GM12878 (cell line): ENCODE results near the gene SPRR5. TPM values are rescaled to one million over a fixed set of nuclear protein-coding genes. Genes with fewer than 3 reads are reported as not detected.

ENCODE experiments used
- ATAC-seq: fragments of 200-7000 bp; cut with Tn5 transposase; 3 replicates; pipeline ENCODE4 v1.9.1; 2020; ENCODE audit warnings: mild to moderate bottlenecking, moderate library complexity
- BruUV-seq: library from RNA; stranded (reverse); fragments of 400-500 nt; replicated peaks from 2 replicates; lab custom pipeline; 2021; lab: Mats Ljungman, UMichigan
- CTCF ChIA-PET: fragments of 300-600 bp; sonication (Branson Sonifier 250); formaldehyde crosslinking; extraction: SDS; loops from one replicate; lab custom pipeline; 2021; ENCODE audit warnings: inconsistent platforms; lab: Yijun Ruan, JAX
- POLR2A ChIA-PET: fragments of 350-600 bp; formaldehyde crosslinking; extraction: SDS; loops from one replicate; lab custom pipeline; 2021; ENCODE audit warnings: inconsistent platforms; lab: Charles Lee
- RAD21 ChIA-PET: fragments of 300-600 bp; sonication (Branson Sonifier 250); formaldehyde crosslinking; loops from one replicate; lab custom pipeline; 2023; ENCODE audit warnings: antibody characterized with exemption; ENCODE audit not compliant: unreplicated experiment; lab: Charles Lee
- SMC1A ChIA-PET: fragments of 300-600 bp; sonication (Branson Sonifier 250); formaldehyde crosslinking; loops from one replicate; lab custom pipeline; 2023; ENCODE audit not compliant: unreplicated experiment, uncharacterized antibody; lab: Charles Lee
- DNase-seq: peaks from one replicate; pipeline ENCODE4 v3.0.0-alpha.2; 2011; ENCODE audit warnings: low read depth, low spot score
- FAIRE-seq: peaks from 3 replicates; lab custom pipeline; 2011; peaks lifted over from hg19 to GRCh38; lab: Jason Lieb, UNC
- H2AFZ ChIP-seq: 2 replicates; pipeline ENCODE4 v1.6.0; 2011; ENCODE audit warnings: low read depth, low read length, control low read depth; ENCODE audit not compliant: control insufficient read depth
- H3K27ac ChIP-seq: 2 replicates; pipeline ENCODE4 v1.5.1; 2011; ENCODE audit warnings: control low read depth; ENCODE audit not compliant: control insufficient read depth, insufficient read depth
- H3K27me3 ChIP-seq, 2 experiments: replicated peaks in 1 of 2; 2 replicates each; pipeline versions ENCODE4 v1.6.0 to v1.6.1; 2011; ENCODE audit warnings: low read length in 1 of 2; ENCODE audit not compliant: control insufficient read depth in 2 of 2, insufficient read depth in 2 of 2
- H3K36me3 ChIP-seq, 2 experiments: 2 replicates each; pipeline ENCODE4 v1.5.1; 2011; ENCODE audit warnings: low read length in 1 of 2; ENCODE audit not compliant: control insufficient read depth in 2 of 2, insufficient read depth in 2 of 2
- H3K4me1 ChIP-seq: 2 replicates; pipeline ENCODE4 v1.6.1; 2011; ENCODE audit warnings: mild to moderate bottlenecking, low read length, moderate library complexity, mixed read lengths; ENCODE audit not compliant: control insufficient read depth, insufficient read depth
- H3K4me2 ChIP-seq: 2 replicates; pipeline ENCODE4 v1.6.0; 2011; ENCODE audit warnings: control low read depth; ENCODE audit not compliant: control insufficient read depth, insufficient read depth
- H3K4me3 ChIP-seq: fragments of 200-600 bp; sonication (generic); 2 replicates; pipeline ENCODE4 v1.5.1; 2016
- H3K79me2 ChIP-seq: 2 replicates; pipeline ENCODE4 v1.6.0; 2011; ENCODE audit warnings: low read length; ENCODE audit not compliant: control insufficient read depth, insufficient read depth
- H3K9ac ChIP-seq: 2 replicates; pipeline ENCODE4 v1.8.0; 2011; ENCODE audit warnings: low read length, control low read depth, mixed read lengths; ENCODE audit not compliant: control insufficient read depth, insufficient read depth
- H3K9me3 ChIP-seq: replicated peaks from 3 replicates; pipeline ENCODE4 v1.5.1; 2011; ENCODE audit warnings: mild to moderate bottlenecking, low read length; ENCODE audit not compliant: control insufficient read depth, insufficient read depth
- H4K20me1 ChIP-seq: 2 replicates; pipeline ENCODE4 v1.6.0; 2011; ENCODE audit not compliant: control insufficient read depth, insufficient read depth
- CHD4 ChIP-seq: fragments of 200-600 bp; sonication (generic); IDR thresholded peaks from 2 replicates; pipeline ENCODE4 v1.6.1; 2016; ENCODE audit warnings: mild to moderate bottlenecking
- HCFC1 ChIP-seq: fragments of 150-350 bp; IDR thresholded peaks from 2 replicates; pipeline ENCODE4 v1.6.1; 2014; ENCODE audit warnings: low read length
- HDAC6 ChIP-seq: fragments of 200-600 bp; sonication (generic); IDR thresholded peaks from one replicate; pipeline ENCODE4 v1.8.0; 2017; ENCODE audit warnings: antibody characterized with exemption; ENCODE audit not compliant: unreplicated experiment
- RBBP5 ChIP-seq: fragments of 200-600 bp; sonication (generic); conservative IDR thresholded peaks from 2 replicates; pipeline ENCODE4 v1.6.1; 2016
- RUNX3 ChIP-seq: IDR thresholded peaks from 2 replicates; pipeline ENCODE4 v1.6.1; 2012; ENCODE audit warnings: low read length, inconsistent platforms
- SPI1 ChIP-seq: IDR thresholded peaks from 2 replicates; pipeline ENCODE4 v1.6.1; 2011; ENCODE audit warnings: low read depth, mild to moderate bottlenecking, low read length, moderate library complexity, borderline replicate concordance; ENCODE audit not compliant: insufficient read depth
- TBL1XR1 ChIP-seq: IDR thresholded peaks from 2 replicates; pipeline ENCODE4 v1.6.1; 2012; ENCODE audit warnings: low read depth, low read length, improper control_type of control experiment
- ZNF622 ChIP-seq: fragments of 450-650 bp; IDR thresholded peaks from 2 replicates; pipeline ENCODE4 v1.6.1; 2017; ENCODE audit warnings: mild to moderate bottlenecking, inconsistent platforms
- WGBS: methylation state at CpG from one replicate; pipeline ENCODE4 v1.1.6; 2016; ENCODE audit warnings: low lambda C conversion rate; ENCODE audit not compliant: insufficient replicate concordance, insufficient coverage; ENCODE audit errors: missing lambda C conversion rate; 5-methylcytosine and 5-hydroxymethylcytosine counted together
- in situ Hi-C: fragments of 300-500 bp; cut with MboI; formaldehyde crosslinking; loops from 9 replicates; pipeline ENCODE4 v1.14.3; 2018; ENCODE audit warnings: mixed read lengths
- intact Hi-C: fragments of 100-400 bp; cut with micrococcal nuclease; formaldehyde crosslinking; loops from one replicate; pipeline ENCODE4 v1.14.2; 2022; ENCODE audit not compliant: unreplicated experiment
- polyA plus RNA-seq, 11 experiments: library from polyadenylated mRNA; depleted of rRNA in 4 of 11; unstranded in 6 of 11; stranded (reverse) in 5 of 11; fragments of >200 nt; fragmentation: Nextera tagmentation in 4 of 11; fragmentation: Illumina TruSeq in 1 of 11; extraction: Ambion mirVana in 4 of 11; extraction: Trizol in 1 of 11; gene quantifications; 1 replicate in 1 of 11; 2 replicates in 10 of 11; pipeline versions ENCODE4 v1.2.1 to v1.2.3, GENCODE V29; 2011 to 2016; ENCODE audit warnings: inconsistent platforms in 2 of 11, missing spikeins in 2 of 11, low read depth in 1 of 11
- total RNA-seq, 4 experiments: library from RNA; depleted of rRNA in 3 of 4; stranded (reverse); fragments of >200 nt in 3 of 4; fragmentation: Illumina TruSeq in 1 of 4; extraction: Trizol in 1 of 4; gene quantifications; 2 replicates each; pipeline versions ENCODE4 v1.2.1 to v1.2.3, GENCODE V29; 2013 to 2021
- TF ChIP-seq, protein P1 (sequence below): IDR thresholded peaks from 2 replicates; pipeline ENCODE4 v1.6.1; 2012; ENCODE audit warnings: low read length, inconsistent platforms
- TF ChIP-seq, protein P2 (sequence below): IDR thresholded peaks from 2 replicates; pipeline ENCODE4 v1.6.1; 2011; ENCODE audit warnings: mild to moderate bottlenecking, low read depth, low read length, moderate library complexity; ENCODE audit not compliant: insufficient replicate concordance

SPRR5 gene
- total and polyA plus RNA-seq, 10 of the 15 experiments (the other 5 are each of a cell fraction or from before 2014, with no cell fraction given) = not detected

DNA sequence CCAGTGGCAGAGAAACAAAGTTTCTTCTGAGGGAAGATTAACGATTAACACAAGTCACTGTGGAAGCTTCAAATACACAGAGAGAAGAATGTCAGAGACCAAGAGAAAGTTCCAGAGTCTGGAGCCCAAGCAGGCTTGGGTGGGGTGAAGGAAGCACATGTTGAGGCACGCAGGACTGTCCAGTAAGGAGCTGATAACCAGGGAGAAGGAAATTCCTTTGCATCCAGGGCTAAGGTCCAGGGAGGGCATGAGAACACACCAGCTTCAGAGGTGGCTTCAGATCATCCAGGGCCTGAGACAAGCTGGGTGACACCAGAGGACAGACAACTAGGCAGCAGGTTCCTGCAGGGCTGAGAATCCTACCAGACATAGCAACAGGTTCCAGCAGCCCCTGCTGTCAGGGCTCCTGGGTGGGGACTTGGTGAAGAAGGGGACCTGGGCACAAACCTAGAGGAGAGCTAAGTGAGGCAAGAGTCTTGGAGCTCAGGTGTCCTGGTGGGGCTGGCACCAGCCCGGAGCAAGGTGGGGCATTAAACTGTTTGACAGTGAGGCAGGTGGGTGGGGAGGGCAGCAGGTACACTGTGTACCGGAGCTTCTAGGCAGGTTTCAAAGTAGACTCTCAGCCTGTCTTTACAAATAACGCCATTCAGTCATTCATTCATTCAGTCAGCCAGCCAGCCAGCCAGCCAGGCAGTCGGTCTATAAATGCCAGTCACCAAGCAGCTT, 34.3 kb downstream of the SPRR5 start (continued):
- TF ChIP-seq HCFC1 (no peak), SPI1 (no peak), RBBP5 (no peak)
- TF ChIP-seq, protein P1, sequence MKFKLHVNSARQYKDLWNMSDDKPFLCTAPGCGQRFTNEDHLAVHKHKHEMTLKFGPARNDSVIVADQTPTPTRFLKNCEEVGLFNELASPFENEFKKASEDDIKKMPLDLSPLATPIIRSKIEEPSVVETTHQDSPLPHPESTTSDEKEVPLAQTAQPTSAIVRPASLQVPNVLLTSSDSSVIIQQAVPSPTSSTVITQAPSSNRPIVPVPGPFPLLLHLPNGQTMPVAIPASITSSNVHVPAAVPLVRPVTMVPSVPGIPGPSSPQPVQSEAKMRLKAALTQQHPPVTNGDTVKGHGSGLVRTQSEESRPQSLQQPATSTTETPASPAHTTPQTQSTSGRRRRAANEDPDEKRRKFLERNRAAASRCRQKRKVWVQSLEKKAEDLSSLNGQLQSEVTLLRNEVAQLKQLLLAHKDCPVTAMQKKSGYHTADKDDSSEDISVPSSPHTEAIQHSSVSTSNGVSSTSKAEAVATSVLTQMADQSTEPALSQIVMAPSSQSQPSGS = no peak

DNA sequence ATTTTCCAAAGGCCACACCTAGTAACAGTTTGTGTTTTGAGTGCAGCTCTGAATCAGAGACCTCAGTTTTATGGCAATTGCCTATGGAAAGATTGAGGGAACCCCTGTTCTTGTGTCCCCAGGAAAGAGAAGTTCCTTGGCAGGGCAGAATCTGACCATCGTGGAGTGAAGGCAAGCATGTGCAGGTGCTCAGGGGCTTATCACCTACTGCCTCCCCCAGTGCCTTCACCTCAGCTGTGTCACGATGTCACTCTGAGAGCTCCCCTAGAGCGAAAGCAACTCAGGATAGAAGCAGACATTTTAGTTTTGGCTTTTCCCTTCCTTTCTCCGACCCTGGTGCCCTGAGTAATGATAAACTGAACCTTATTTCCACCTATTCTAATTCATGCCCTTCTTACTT, 35.1 kb downstream of the SPRR5 start:
- RAD21 ChIA-PET = no interaction called here
- TF ChIP-seq, protein P2, sequence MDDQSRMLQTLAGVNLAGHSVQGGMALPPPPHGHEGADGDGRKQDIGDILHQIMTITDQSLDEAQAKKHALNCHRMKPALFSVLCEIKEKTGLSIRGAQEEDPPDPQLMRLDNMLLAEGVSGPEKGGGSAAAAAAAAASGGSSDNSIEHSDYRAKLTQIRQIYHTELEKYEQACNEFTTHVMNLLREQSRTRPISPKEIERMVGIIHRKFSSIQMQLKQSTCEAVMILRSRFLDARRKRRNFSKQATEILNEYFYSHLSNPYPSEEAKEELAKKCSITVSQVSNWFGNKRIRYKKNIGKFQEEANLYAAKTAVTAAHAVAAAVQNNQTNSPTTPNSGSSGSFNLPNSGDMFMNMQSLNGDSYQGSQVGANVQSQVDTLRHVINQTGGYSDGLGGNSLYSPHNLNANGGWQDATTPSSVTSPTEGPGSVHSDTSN = no peak
- TF ChIP-seq HDAC6 (no peak), RUNX3 (no peak), TBL1XR1 (no peak), CHD4 (no peak), ZNF622 (no peak)
- POLR2A ChIA-PET = no interaction called here
- H3K4me1 ChIP-seq = no peaks in the 10 kb centered on the region
- no peak overlapping the region for H3K4me2 ChIP-seq
- H3K27me3 ChIP-seq = no peaks in the 10 kb centered on the region
- CTCF ChIA-PET = no interaction called here
- H3K27ac ChIP-seq = no peak overlapping the region
- no peak overlapping the region for H3K4me3 ChIP-seq
- BruUV-seq = no TSS peak
- FAIRE-seq = no peak
- WGBS = 9% methylated on average over 4 of the region's 4 CpGs
- H3K9ac ChIP-seq = no peak overlapping the region
- ATAC-seq = no peak
- SMC1A ChIA-PET = interaction anchor here (1.0 kb wide), 1 partner anchor 17 kb away, joined by 4 read pairs; no protein-coding TSS in a partner anchor
- DNase-seq = no peak
- H3K9me3 ChIP-seq = no peaks in the 10 kb centered on the region
- intact Hi-C loops (no loop called here), in situ Hi-C loops (no loop called here)
- no peaks in the 10 kb centered on the region; the same call in 1 of the 2 replicates for H4K20me1 ChIP-seq
- H3K36me3 ChIP-seq = no peaks in the 10 kb centered on the region
- H2AFZ ChIP-seq = no peak overlapping the region
- no peaks in the 10 kb centered on the region for H3K79me2 ChIP-seq
